ENCODE results near the gene C11orf42.

Gene C11orf42, protein sequence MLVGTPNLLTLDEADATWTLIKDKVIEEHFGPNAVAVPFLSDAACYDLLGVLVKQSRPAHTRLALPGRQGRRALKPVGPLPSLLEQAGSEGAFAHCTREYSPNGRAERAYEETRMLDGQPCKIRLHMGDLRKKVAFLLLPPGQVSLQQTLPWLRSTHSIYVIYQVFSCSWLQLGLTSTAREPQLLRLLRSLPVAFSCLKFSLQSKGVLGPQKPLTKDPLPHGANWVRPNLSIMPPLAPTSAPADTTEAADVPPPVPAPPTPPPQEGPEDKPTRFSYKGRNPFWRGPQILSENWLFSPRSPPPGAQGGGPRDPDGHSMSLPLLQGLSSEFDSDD

DNA sequence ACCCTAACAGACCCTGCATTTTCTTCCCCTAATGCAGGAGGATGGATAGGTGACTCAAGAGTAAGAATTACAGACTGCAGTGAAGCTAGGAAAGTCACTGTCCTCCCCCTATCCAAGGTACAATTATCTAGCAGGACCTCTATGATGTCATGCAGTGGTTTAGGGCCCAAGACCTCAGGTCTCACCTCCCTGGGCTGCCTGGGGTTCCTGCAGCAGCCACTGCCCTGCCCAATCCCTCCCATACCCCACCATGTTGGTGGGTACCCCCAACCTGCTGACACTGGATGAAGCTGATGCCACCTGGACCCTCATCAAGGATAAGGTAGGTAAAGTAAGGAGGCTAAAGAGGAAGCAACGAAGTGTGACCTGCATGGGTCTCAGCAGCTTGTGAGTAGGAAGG is at the start of gene C11orf42:
Gene C11orf42 (plus strand): TSS at position 192 of the 400 bp plus-strand sequence. CDS start 59 bp downstream, at position 251.
- H3K27ac Mint-ChIP-seq, result no peak within 1 kb of the TSS
- H3K4me3 Mint-ChIP-seq, result no peak within 1 kb of the TSS
- TF ChIP-seq, protein P1, sequence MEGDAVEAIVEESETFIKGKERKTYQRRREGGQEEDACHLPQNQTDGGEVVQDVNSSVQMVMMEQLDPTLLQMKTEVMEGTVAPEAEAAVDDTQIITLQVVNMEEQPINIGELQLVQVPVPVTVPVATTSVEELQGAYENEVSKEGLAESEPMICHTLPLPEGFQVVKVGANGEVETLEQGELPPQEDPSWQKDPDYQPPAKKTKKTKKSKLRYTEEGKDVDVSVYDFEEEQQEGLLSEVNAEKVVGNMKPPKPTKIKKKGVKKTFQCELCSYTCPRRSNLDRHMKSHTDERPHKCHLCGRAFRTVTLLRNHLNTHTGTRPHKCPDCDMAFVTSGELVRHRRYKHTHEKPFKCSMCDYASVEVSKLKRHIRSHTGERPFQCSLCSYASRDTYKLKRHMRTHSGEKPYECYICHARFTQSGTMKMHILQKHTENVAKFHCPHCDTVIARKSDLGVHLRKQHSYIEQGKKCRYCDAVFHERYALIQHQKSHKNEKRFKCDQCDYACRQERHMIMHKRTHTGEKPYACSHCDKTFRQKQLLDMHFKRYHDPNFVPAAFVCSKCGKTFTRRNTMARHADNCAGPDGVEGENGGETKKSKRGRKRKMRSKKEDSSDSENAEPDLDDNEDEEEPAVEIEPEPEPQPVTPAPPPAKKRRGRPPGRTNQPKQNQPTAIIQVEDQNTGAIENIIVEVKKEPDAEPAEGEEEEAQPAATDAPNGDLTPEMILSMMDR (IDR thresholded peaks at IDR 0.05), result no peak
- H3K9me3 Mint-ChIP-seq, result no peaks in the 10 kb centered on the region
- peaks cover 12% of the 10 kb centered on the region for H3K36me3 Mint-ChIP-seq (ENCODE audit: low read depth)
- H3K27me3 Mint-ChIP-seq (ENCODE audit: low read depth, poor library complexity), result no peaks in the 10 kb centered on the region
- DNase-seq, result no peak
- H3K4me1 Mint-ChIP-seq, result peaks cover 5% of the 10 kb centered on the region

DNA sequence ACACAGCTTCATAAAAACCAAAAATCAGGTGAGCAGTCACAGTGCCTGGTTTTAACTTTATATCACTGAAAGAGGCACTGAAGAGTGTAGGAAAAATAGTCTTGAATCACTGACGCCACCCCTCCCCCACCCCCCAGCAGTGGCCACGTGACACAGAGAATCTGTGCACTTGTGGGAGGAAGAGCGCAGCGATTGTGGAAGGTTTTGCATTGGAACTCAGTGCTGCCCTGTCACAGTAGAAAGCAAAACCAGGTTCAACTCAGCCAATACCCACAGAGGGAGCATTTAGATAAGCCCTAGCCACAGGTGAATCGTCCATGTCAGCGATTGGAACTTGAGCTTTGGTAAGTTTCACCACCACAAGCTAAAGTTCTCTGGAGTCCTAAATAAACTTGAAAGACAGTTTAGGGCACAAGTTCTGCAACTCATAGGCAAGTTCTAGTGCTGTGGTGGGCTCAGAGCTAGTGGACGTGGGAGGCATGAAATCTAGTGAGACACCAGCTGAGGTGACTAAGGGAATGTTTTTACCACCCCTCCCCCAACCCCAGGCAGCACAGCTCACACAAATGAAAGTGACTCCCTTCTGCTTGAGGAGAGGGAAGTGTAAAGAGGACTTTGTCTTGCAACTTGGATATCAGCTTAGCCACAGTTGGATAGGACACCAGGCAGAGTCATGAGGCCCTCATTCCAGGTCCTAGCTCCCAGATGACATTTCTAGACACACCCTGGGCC is 48.6 kb upstream of the C11orf42 start:
- H3K27me3 Mint-ChIP-seq (ENCODE audit: low read depth, poor library complexity), result no peaks in the 10 kb centered on the region
- no peaks in the 10 kb centered on the region for H3K36me3 Mint-ChIP-seq (ENCODE audit: low read depth)

DNA sequence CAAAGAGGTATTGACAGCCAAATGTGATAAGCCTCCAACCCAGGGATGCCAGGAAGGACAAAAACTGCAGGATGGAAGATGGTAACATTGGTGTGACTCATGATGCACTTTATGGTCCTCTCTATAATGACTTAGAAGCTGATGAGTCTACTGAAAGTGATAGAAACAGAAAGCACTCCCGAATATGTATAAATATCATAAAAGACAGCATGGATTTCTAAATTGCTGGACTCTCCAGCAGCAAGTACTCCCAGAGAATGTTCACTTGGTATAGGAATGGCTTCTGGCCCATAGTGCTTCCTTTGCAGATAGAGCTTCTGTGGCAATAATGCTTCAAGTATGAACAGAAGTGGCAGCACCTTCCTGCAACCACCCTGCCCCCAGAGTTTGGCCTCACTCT is 35.1 kb upstream of the C11orf42 start, which contains the start of gene OR52B2:
Gene OR52B2 (minus strand): TSS at position 101 of the 400 bp plus-strand sequence. CDS start 0 bp downstream, at position 101.
- Mint-ChIP-seq H3K27me3 (ENCODE audit: low read depth, poor library complexity) (peaks cover 10% of the 10 kb centered on the region), H3K4me1 (no peaks in the 10 kb centered on the region), H3K9me3 (peaks cover 7% of the 10 kb centered on the region), H3K36me3 (ENCODE audit: low read depth) (no peaks in the 10 kb centered on the region), H3K27ac (no peak within 1 kb of the TSS), H3K4me3 (no peak within 1 kb of the TSS)
- DNase-seq, result no peak
- TF ChIP-seq, protein P1 (IDR thresholded peaks at IDR 0.05), result no peak

More for the DNA sequence above, 48.6 kb upstream of the C11orf42 start:
- DNase-seq, result no peak
- H3K4me1 Mint-ChIP-seq, result peaks cover 10% of the 10 kb centered on the region
- H3K27ac Mint-ChIP-seq, result no peak overlapping the region
- no peak overlapping the region for H3K4me3 Mint-ChIP-seq
- TF ChIP-seq, protein P1 (IDR thresholded peaks at IDR 0.05), result no peak
- H3K9me3 Mint-ChIP-seq, result no peaks in the 10 kb centered on the region

DNA sequence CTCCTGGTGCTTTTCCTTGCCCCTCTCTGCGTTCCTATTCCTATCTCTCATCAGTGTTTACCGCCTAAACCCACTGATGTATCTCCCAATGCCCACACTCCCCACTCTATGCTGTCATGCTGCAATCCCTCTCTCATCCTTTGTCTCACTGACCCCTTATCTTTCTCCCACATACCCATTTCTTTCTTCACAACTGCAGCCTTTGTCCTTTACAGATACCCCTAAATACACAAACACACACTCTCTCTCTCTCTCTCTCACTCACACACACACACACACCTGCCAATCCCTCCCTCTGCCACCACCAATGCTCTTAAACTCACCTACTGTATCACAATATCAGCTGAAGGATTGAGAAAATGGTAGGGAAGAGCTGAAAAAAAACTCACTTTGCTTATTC is 29.9 kb upstream of the C11orf42 start:
- TF ChIP-seq, protein P1 (IDR thresholded peaks at IDR 0.05), result no peak
- Mint-ChIP-seq H3K27ac (no peak overlapping the region), H3K4me3 (no peak overlapping the region), H3K27me3 (ENCODE audit: low read depth, poor library complexity) (peaks cover 9% of the 10 kb centered on the region), H3K9me3 (peaks cover 21% of the 10 kb centered on the region), H3K4me1 (no peaks in the 10 kb centered on the region), H3K36me3 (ENCODE audit: low read depth) (no peaks in the 10 kb centered on the region)
- DNase-seq, result no peak

DNA sequence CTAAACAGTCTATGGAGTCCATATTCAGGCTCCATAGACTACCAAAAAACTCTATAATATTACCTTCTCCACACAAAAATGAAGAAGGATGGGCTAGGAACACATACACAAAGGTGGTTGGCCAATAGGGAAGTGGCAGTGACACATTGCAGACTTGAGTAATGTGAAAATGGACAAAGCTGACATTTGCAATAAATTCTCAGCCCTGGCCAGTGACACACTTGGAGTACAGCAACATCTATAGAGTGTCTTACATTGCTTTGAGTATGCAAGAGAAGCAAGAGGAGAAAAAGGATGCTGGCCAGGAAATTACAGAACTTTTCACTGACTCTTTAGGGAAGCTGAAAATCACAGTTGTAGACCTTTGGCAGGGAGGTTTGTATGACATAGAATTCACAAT is 13.6 kb upstream of the C11orf42 start:
- H3K4me3 Mint-ChIP-seq, result no peak overlapping the region
- H3K27me3 Mint-ChIP-seq (ENCODE audit: low read depth, poor library complexity), result peaks cover 10% of the 10 kb centered on the region
- H3K9me3 Mint-ChIP-seq, result no peaks in the 10 kb centered on the region
- TF ChIP-seq, protein P1 (IDR thresholded peaks at IDR 0.05), result no peak
- no peak overlapping the region for H3K27ac Mint-ChIP-seq
- no peak for DNase-seq
- no peaks in the 10 kb centered on the region for H3K4me1 Mint-ChIP-seq
- no peaks in the 10 kb centered on the region for H3K36me3 Mint-ChIP-seq (ENCODE audit: low read depth)

Data from nephron progenitor cell (in vitro differentiated cells).